H1 (cell line): Measurements from ENCODE around the gene TMEM106A. TPM values are rescaled to one million over a fixed set of nuclear protein-coding genes. Genes with fewer than 3 reads are reported as not detected.

Experiments
- CTCF ChIA-PET: fragments of 300-600 bp; sonication (Branson Sonifier 250); formaldehyde crosslinking; loops from one replicate; lab custom pipeline; 2021; ENCODE audit not compliant: partially characterized antibody; lab: Charles Lee
- POLR2A ChIA-PET: fragments of 300-600 bp; sonication (Branson Sonifier 250); formaldehyde crosslinking; loops from one replicate; lab custom pipeline; 2021; ENCODE audit warnings: inconsistent platforms; ENCODE audit not compliant: partially characterized antibody; lab: Charles Lee
- DNase-seq, 2 experiments: peaks; one replicate each; pipeline versions ENCODE4 v3.0.0 to v3.0.0-alpha.2; 2010 to 2022; ENCODE audit warnings: low spot score in 2 of 2, low read depth in 1 of 2, mixed read lengths in 1 of 2
- FAIRE-seq: peaks from 2 replicates; lab custom pipeline; 2011; peaks lifted over from hg19 to GRCh38; lab: Jason Lieb, UNC
- H2AFZ ChIP-seq: 2 replicates; pipeline ENCODE4 v1.8.1; 2012; ENCODE audit warnings: low read length, inconsistent platforms
- H2AK5ac ChIP-seq: 2 replicates; pipeline ENCODE4 v1.6.1; 2013; ENCODE audit warnings: low read depth, low read length
- H2BK120ac ChIP-seq: replicated peaks from 2 replicates; pipeline ENCODE3; 2013; ENCODE audit warnings: low read depth, low read length, inconsistent platforms
- H2BK12ac ChIP-seq: 2 replicates; pipeline ENCODE4 v1.6.1; 2013; ENCODE audit warnings: low read depth, low read length
- H2BK15ac ChIP-seq: 2 replicates; pipeline ENCODE4 v1.6.1; 2013; ENCODE audit warnings: low read length
- H2BK20ac ChIP-seq: 2 replicates; pipeline ENCODE4 v1.6.1; 2013; ENCODE audit warnings: low read length
- H2BK5ac ChIP-seq: 2 replicates; pipeline ENCODE4 v1.6.1; 2013; ENCODE audit warnings: low read depth, low read length
- H3K14ac ChIP-seq: 2 replicates; pipeline ENCODE4 v1.6.1; 2013; ENCODE audit warnings: inconsistent platforms; ENCODE audit not compliant: insufficient read length
- H3K18ac ChIP-seq: 2 replicates; pipeline ENCODE4 v1.6.1; 2013; ENCODE audit warnings: low read length; ENCODE audit errors: extremely low read depth
- H3K23ac ChIP-seq: 2 replicates; pipeline ENCODE4 v1.6.1; 2013; ENCODE audit warnings: inconsistent platforms; ENCODE audit not compliant: insufficient read length
- H3K23me2 ChIP-seq: 2 replicates; pipeline ENCODE4 v1.6.1; 2013; ENCODE audit warnings: low read depth, low read length
- H3K27ac ChIP-seq: 2 replicates; pipeline ENCODE4 v1.6.1; 2011; ENCODE audit warnings: low read depth, low read length, inconsistent platforms
- H3K27me3 ChIP-seq, 4 experiments: replicated peaks in 1 of 4; 1 replicate in 1 of 4; 2 replicates in 3 of 4; pipeline versions ENCODE4 v1.6.1 to v1.8.1; 2011 to 2013; ENCODE audit warnings: low read length in 3 of 4, mild to moderate bottlenecking in 3 of 4, inconsistent platforms in 2 of 4, mixed read lengths in 2 of 4, moderate library complexity in 1 of 4; ENCODE audit not compliant: control insufficient read depth in 3 of 4, insufficient read depth in 3 of 4; ENCODE audit errors: extremely low read depth in 1 of 4
- H3K36me3 ChIP-seq, 4 experiments: 2 replicates each; pipeline versions ENCODE4 v1.6.1 to v1.8.1; 2011 to 2013; ENCODE audit warnings: mild to moderate bottlenecking in 4 of 4, low read length in 3 of 4, moderate library complexity in 2 of 4, control low read depth in 1 of 4, inconsistent platforms in 1 of 4; ENCODE audit not compliant: insufficient read depth in 4 of 4, control insufficient read depth in 2 of 4
- H3K4ac ChIP-seq: replicated peaks from 2 replicates; pipeline ENCODE3; 2013; ENCODE audit warnings: low read length, low read depth, mixed read lengths, inconsistent platforms; ENCODE audit not compliant: insufficient read length
- H3K4me1 ChIP-seq, 4 experiments: replicated peaks in 1 of 4; 1 replicate in 1 of 4; 2 replicates in 3 of 4; pipeline versions ENCODE4 v1.6.1 to v1.8.1; 2011 to 2013; ENCODE audit warnings: low read length in 3 of 4, inconsistent platforms in 2 of 4, mixed read lengths in 1 of 4; ENCODE audit not compliant: insufficient read depth in 4 of 4, control insufficient read depth in 3 of 4
- H3K4me2 ChIP-seq, 2 experiments: 2 replicates each; pipeline versions ENCODE4 v1.6.1 to v1.8.1; 2011 to 2013; ENCODE audit warnings: low read depth in 2 of 2, low read length in 2 of 2, control low read depth in 1 of 2, inconsistent platforms in 1 of 2, mild to moderate bottlenecking in 1 of 2; ENCODE audit not compliant: insufficient read depth in 1 of 2
- H3K4me3 ChIP-seq, 4 experiments: fragments of 200-600, 300-600 bp in 1 of 4; sonication (generic), shearing (Covaris generic), sonication (Bioruptor Twin) in 1 of 4; 2 replicates each; pipeline versions ENCODE4 v1.5.1 to v1.8.1; 2011 to 2016; ENCODE audit warnings: low read length in 4 of 4, low read depth in 3 of 4, control low read depth in 2 of 4, inconsistent platforms in 2 of 4, mild to moderate bottlenecking in 2 of 4, mixed read lengths in 1 of 4, moderate library complexity in 1 of 4; ENCODE audit not compliant: insufficient read depth in 2 of 4; ENCODE audit errors: extremely low read depth in 1 of 4
- H3K56ac ChIP-seq: replicated peaks from 2 replicates; pipeline ENCODE3; 2013; ENCODE audit warnings: low read depth, mild to moderate bottlenecking, mixed read lengths, low read length, inconsistent platforms; ENCODE audit not compliant: insufficient read length
- H3K79me1 ChIP-seq: 2 replicates; pipeline ENCODE4 v1.6.1; 2013; ENCODE audit warnings: low read depth, low read length, control low read depth
- H3K79me2 ChIP-seq, 2 experiments: 2 replicates each; pipeline versions ENCODE4 v1.6.1 to v1.8.1; 2012 to 2013; ENCODE audit warnings: low read length in 2 of 2, mild to moderate bottlenecking in 2 of 2, inconsistent platforms in 1 of 2; ENCODE audit not compliant: insufficient read depth in 2 of 2, control insufficient read depth in 1 of 2
- H3K9ac ChIP-seq, 4 experiments: replicated peaks in 1 of 4; 1 replicate in 1 of 4; 2 replicates in 3 of 4; pipeline versions ENCODE4 v1.6.1 to v1.8.1; 2011 to 2013; ENCODE audit warnings: low read depth in 3 of 4, low read length in 3 of 4, control low read depth in 2 of 4, mild to moderate bottlenecking in 2 of 4, moderate library complexity in 2 of 4, inconsistent platforms in 1 of 4; ENCODE audit errors: extremely low read depth in 1 of 4
- H3K9me3 ChIP-seq, 2 experiments: 2 replicates each; pipeline versions ENCODE4 v1.6.1 to v1.8.1; 2012 to 2013; ENCODE audit warnings: mild to moderate bottlenecking in 2 of 2, moderate library complexity in 2 of 2, control low read depth in 1 of 2, inconsistent platforms in 1 of 2, low read depth in 1 of 2, low read length in 1 of 2, mixed read lengths in 1 of 2; ENCODE audit not compliant: insufficient read depth in 2 of 2
- H4K20me1 ChIP-seq, 2 experiments: replicated peaks in 1 of 2; 2 replicates each; pipeline versions ENCODE3 to v1.8.1; 2011 to 2013; ENCODE audit warnings: inconsistent platforms in 2 of 2, low read length in 2 of 2, mild to moderate bottlenecking in 1 of 2; ENCODE audit not compliant: insufficient read depth in 2 of 2, control insufficient read depth in 1 of 2
- H4K5ac ChIP-seq: 2 replicates; pipeline ENCODE4 v1.6.1; 2013; ENCODE audit warnings: low read length, low read depth, mixed read lengths, inconsistent platforms; ENCODE audit not compliant: insufficient read length
- H4K8ac ChIP-seq: 2 replicates; pipeline ENCODE4 v1.8.0; 2013; ENCODE audit warnings: mild to moderate bottlenecking, moderate library complexity, low read length, inconsistent platforms; ENCODE audit not compliant: insufficient read depth; ENCODE audit errors: extremely low read depth
- H4K91ac ChIP-seq: replicated peaks from 2 replicates; pipeline ENCODE3; 2013; ENCODE audit warnings: low read length, mixed read lengths, inconsistent platforms; ENCODE audit not compliant: insufficient read length
- CBX5 ChIP-seq: fragments of 300-800, 300-1000 bp; sonication (generic); IDR thresholded peaks from 2 replicates; pipeline ENCODE4 v1.7.1; 2016; ENCODE audit warnings: antibody characterized with exemption, low read length, low read depth
- WGBS, 2 experiments: shearing (Covaris generic) in 1 of 2; methylation state at CpG; one replicate each; pipeline versions ENCODE4 v1.1.6 to v1.1.7; 2013 to 2015; ENCODE audit warnings: low lambda C conversion rate in 2 of 2, mixed read lengths in 2 of 2, inconsistent platforms in 1 of 2, low coverage in 1 of 2, missing lambda C conversion rate in 1 of 2; ENCODE audit not compliant: insufficient replicate concordance in 2 of 2, insufficient coverage in 1 of 2, insufficient read length in 1 of 2; ENCODE audit errors: extremely low coverage in 1 of 2, missing lambda C conversion rate in 1 of 2; 5-methylcytosine and 5-hydroxymethylcytosine counted together
- polyA plus RNA-seq, 7 experiments: library from polyadenylated mRNA; depleted of rRNA in 3 of 7; stranded (reverse) in 5 of 7; unstranded in 2 of 7; fragments of >200 nt in 5 of 7; fragments of 200-250 nt in 2 of 7; gene quantifications; 1 replicate in 5 of 7; 2 replicates in 1 of 7; 4 replicates in 1 of 7; pipeline versions ENCODE4 v1.2.1 to v1.2.3, GENCODE V29; 2011 to 2013; ENCODE audit warnings: missing spikeins in 2 of 7, mixed read lengths in 2 of 7
- total RNA-seq: library from RNA; stranded (reverse); fragmentation: NEBNext Ultra II Directional; extraction: Animal tissue kit (Norgen Biotek cat#: 25700); gene quantifications from 2 replicates; pipeline ENCODE4 v1.2.1, GENCODE V29; 2021

TMEM106A gene
- total and polyA plus RNA-seq, 2 of the 8 experiments (the other 6 are each of a cell fraction or from before 2014, with no cell fraction given), result 3.2 to 5.4 TPM

DNA sequence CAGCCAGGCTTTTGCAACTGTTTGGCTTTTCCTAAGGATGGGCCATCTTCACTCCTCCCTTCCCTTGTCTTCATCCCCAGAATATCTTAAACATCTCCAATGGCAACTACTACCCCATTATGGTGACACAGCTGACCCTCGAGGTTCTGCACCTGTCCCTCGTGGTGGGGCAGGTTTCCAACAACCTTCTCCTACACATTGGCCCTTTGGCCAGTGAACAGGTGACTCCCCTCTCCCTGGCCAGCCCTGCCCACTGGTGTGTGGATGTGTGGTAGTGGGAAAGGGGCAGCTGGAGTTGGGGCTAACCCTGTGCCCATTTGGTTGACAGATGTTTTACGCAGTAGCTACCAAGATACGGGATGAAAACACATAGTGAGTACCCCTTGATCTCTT is 4.7 kb downstream of the TMEM106A start:
- Histone ChIP-seq H3K4me1 (peaks cover 0 to 4% (median 0%) of the 10 kb centered on the region in 4 experiments; a peak in 3 of 7 replicates), H3K23me2 (peaks cover 8% of the 10 kb centered on the region; the same call in 1 of the 2 replicates), H2BK15ac (no peak overlapping the region), H3K79me1 (no peaks in the 10 kb centered on the region), H2BK5ac (no peak overlapping the region), H2BK12ac (no peak overlapping the region), H3K36me3 (peaks cover 0 to 2% (median 0%) of the 10 kb centered on the region in 4 experiments; a peak in 1 of 8 replicates), H3K9ac (no peak overlapping the region), H2BK20ac (no peak overlapping the region), H2AK5ac (no peak overlapping the region), H4K5ac (no peak overlapping the region), H3K27me3 (peaks cover 0 to 2% (median 0%) of the 10 kb centered on the region in 4 experiments; a peak in 1 of 7 replicates), H3K14ac (no peak overlapping the region), H3K9me3 (no peaks in the 10 kb centered on the region; a peak in 1 of 4 replicates), H4K8ac (no peak overlapping the region), H4K91ac (no peak overlapping the region), H3K4me2 (no peak overlapping the region), H4K20me1 (no peaks in the 10 kb centered on the region), H2BK120ac (no peak overlapping the region), H3K4me3 (no peak overlapping the region), H3K79me2 (no peaks in the 10 kb centered on the region), H3K18ac (no peak overlapping the region), H3K4ac (no peak overlapping the region), H3K56ac (no peak overlapping the region), H2AFZ (no peak overlapping the region), H3K23ac (no peak overlapping the region), H3K27ac (no peak overlapping the region)
- FAIRE-seq, result no peak
- ChIA-PET POLR2A (interaction anchor here (1.1 to 10.3 kb wide), 3 partner anchors 18 to 100 kb away, joined by 4 to 123 read pairs (median 7); partner anchors contain the start of gene BRCA1), CTCF (interaction anchor here (0.6 to 1.6 kb wide), 9 partner anchors 9 to 258 kb away, joined by 3 to 7 read pairs (median 4); no protein-coding TSS in a partner anchor)
- 82% methylated on average over 4 of the region's 4 CpGs; no CpG with 5 or more reads in 1 of the 2 experiments for WGBS, 2 experiments
- no peak for DNase-seq
- TF ChIP-seq CBX5, result no peak
